AG04449 (cell line): ENCODE measurements around the gene MRM3.
"Not testable (repeated sequence)": the region's sequence is repeated elsewhere in the genome, so short reads cannot be mapped to it uniquely, and the experiment has no call there.

Experiments used
- CTCF ChIA-PET: fragments of 350-600 bp; formaldehyde crosslinking; extraction: SDS; loops from one replicate; lab custom pipeline; 2021; ENCODE audit warnings: antibody characterized with exemption; lab: Yijun Ruan, JAX
- POLR2A ChIA-PET: fragments of 400-600, 350-600 bp; formaldehyde crosslinking; extraction: SDS; loops from one replicate; lab custom pipeline; 2020; ENCODE audit warnings: antibody characterized with exemption, inconsistent platforms; lab: Yijun Ruan, JAX
- DNase-seq: peaks from one replicate; pipeline ENCODE4 v3.0.0-alpha.2; 2010; ENCODE audit warnings: low read depth, low spot score
- H3K4me3 ChIP-seq: 2 replicates; pipeline ENCODE4 v1.5.1; 2011; ENCODE audit warnings: low read depth, mild to moderate bottlenecking, control low read depth, low read length
- TF ChIP-seq, protein P1 (sequence below): IDR thresholded peaks from one replicate; pipeline ENCODE4 v1.5.1; 2011; ENCODE audit warnings: mild to moderate bottlenecking, moderate library complexity, low read length, control low read depth, inconsistent platforms; ENCODE audit not compliant: insufficient read depth; ENCODE audit errors: missing control alignments

MRM3 gene

DNA sequence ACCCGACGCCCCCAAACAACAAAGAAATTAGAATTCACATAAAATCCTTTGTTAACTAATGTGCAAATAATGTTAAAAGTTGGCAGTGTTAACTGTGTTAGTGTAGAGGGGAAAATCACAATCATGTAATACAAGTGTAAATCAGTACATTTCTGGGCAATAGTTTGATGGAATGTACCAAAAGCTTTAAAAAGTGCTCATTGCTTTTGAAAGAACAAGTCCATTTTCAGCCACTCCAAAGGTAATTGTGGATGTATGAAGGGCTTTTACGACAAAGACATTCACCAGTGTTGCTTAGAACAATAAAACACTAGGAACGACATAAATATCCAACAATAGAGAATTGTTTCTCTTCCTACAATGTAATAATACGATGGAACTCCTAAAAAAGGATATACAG lies 9.1 kb upstream of the MRM3 start:
- no peak for DNase-seq
- ChIA-PET CTCF (interaction anchor here (0.8 to 3.2 kb wide), 2 partner anchors 18 to 20 kb away, joined by 4 to 11 read pairs; partner anchors contain the start of gene GEMIN4), POLR2A (no interaction called here)
- TF ChIP-seq, protein P1, sequence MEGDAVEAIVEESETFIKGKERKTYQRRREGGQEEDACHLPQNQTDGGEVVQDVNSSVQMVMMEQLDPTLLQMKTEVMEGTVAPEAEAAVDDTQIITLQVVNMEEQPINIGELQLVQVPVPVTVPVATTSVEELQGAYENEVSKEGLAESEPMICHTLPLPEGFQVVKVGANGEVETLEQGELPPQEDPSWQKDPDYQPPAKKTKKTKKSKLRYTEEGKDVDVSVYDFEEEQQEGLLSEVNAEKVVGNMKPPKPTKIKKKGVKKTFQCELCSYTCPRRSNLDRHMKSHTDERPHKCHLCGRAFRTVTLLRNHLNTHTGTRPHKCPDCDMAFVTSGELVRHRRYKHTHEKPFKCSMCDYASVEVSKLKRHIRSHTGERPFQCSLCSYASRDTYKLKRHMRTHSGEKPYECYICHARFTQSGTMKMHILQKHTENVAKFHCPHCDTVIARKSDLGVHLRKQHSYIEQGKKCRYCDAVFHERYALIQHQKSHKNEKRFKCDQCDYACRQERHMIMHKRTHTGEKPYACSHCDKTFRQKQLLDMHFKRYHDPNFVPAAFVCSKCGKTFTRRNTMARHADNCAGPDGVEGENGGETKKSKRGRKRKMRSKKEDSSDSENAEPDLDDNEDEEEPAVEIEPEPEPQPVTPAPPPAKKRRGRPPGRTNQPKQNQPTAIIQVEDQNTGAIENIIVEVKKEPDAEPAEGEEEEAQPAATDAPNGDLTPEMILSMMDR, result no peak
- H3K4me3 ChIP-seq, result no peak overlapping the region

DNA sequence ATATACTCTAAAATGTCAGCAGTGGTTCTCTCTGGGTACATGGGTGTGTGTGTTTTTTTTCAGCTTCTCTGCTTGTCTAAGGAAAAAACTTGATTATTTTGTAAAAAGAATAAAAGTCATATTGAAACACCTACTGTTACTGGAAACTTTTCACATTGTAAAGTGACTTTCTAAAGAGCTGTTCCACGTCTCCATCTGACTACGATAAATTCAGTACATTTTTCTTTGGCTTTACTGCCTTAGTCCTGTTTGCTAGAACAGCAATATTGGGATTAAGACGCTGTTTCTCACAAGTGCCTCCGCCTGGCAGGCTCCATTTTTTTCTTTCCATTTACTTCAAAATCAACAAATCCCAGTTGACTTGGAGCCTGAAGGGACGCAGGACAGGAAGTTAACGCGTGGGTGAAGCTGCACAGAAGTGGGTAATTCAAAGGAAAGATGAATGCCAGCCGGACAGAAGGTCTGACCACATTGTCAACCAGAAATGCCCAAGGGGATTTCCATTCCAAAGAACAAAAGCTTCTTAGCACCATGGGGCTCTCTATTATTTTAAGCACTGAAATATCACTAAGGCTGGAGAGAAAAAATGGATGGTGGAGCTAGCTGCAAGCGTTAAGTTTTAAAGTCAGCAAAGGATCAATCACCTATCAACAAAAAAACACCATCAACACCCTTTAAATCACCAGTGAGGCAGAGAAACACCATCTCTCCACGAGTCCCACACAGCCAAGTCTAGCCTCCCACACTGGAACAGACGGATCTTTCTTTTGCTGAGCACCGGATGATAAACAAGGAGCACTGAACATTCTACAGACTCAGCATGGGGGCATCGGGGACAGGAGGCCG lies 8.5 kb upstream of the MRM3 start:
- H3K4me3 ChIP-seq, result no peak overlapping the region
- ChIA-PET POLR2A (no interaction called here), CTCF (interaction anchor here (0.8 to 3.2 kb wide), 5 partner anchors 10 to 207 kb away, joined by 3 to 11 read pairs (median 4); partner anchors contain the start of gene GEMIN4)
- TF ChIP-seq, protein P1, result no peak
- DNase-seq, result no peak

DNA sequence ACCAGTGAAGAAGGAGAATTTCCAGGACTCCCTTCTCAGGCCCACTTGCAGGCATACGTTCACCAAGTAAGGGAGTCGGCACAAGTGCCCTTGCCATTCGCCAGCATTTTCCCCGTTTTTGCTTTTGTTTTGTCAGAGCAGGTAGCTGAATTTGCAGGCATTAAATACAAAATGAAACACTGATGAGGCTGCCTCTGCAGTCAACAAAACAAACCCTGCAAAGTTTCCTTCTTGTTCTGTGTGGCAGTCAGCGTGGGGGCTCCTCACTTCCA lies 7.9 kb upstream of the MRM3 start:
- CTCF ChIA-PET, result interaction anchor here (0.9 to 3.2 kb wide), 4 partner anchors 10 to 207 kb away, joined by 3 to 11 read pairs (median 4); partner anchors contain the start of gene GEMIN4
- POLR2A ChIA-PET, result no interaction called here
- DNase-seq, result no peak
- H3K4me3 ChIP-seq, result no peak overlapping the region
- TF ChIP-seq, protein P1, result no peak

DNA sequence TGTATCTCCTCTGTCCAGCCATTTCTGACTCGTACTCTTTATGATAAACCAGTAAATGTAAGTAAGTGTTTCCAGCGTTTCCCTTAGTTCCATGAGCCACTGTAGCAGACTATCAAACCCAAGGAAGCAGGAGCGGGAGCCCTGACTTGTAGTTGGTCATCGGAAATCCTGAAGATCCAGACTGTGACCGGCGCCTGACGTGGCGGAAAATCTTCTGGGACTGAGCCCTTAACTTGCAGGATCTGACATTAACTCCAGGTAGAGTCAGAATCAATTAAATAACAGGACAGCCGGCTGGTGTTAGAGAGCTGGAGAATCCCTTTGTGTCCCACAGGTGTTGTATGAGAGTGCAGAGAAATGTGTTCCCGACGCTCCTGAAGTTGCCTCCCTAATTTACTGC lies 4.1 kb upstream of the MRM3 start:
- no peak for DNase-seq
- POLR2A ChIA-PET, result no interaction called here
- no peak overlapping the region for H3K4me3 ChIP-seq
- TF ChIP-seq, protein P1, result no peak
- CTCF ChIA-PET, result interaction anchor here (1.2 to 7.4 kb wide), 2 partner anchors 25 to 204 kb away, joined by 5 to 102 read pairs; partner anchors contain the start of genes GEMIN4 and NXN

DNA sequence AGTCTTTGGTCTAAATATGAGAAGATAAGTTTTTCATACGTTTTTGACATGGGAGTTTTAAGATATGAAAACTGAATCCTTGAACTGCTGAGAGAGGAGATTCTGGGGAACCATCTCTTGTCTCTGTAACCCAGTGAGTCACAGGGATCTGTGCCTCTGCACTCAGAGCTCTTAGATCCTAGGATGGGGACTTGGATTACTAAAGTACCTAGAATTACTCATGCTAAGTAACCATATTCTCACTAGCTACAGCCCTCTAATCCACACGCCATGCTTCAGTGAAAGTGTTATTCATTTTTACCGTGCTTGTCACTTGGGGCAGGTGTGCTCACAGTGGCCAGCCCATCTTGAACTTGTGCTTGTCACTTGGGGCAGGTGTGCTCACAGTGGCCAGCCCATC lies 2.0 kb downstream of the MRM3 start:
- no peak for DNase-seq
- H3K4me3 ChIP-seq, result no peak overlapping the region
- CTCF ChIA-PET, result interaction anchor here (3.8 to 8.9 kb wide), 2 partner anchors 11 to 198 kb away, joined by 19 to 104 read pairs; partner anchors contain the start of gene NXN
- POLR2A ChIA-PET, result interaction anchor here (0.5 kb wide), 1 partner anchor 189 kb away, joined by 4 read pairs; no protein-coding TSS in a partner anchor
- TF ChIP-seq, protein P1, result no peak

DNA sequence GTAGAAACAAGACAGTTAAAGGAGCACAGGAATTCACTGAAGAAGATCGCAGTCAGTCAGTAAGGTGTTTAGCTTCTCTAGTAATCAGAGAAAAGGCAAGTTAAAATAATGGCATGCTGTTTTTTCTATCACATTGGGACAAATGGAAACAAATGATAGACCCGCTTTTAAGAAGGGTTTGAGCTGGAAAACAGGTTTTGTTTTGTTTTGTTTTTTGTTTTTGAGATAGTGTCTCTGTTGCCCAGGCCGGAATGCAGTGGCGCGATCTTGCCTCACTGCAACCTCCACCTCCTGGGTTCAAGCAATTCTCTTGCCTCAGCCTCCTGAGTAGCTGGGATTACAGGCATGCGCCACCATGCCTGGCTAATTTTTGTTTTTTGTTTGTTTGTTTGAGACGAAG lies 3.7 kb downstream of the MRM3 start:
- ChIA-PET CTCF (interaction anchor here (1.0 to 8.9 kb wide), 3 partner anchors 9 to 211 kb away, joined by 4 to 104 read pairs (median 19); partner anchors contain the start of genes NXN and TIMM22), POLR2A (interaction anchor here (0.6 kb wide), 1 partner anchor 200 kb away, joined by 3 read pairs; no protein-coding TSS in a partner anchor)
- H3K4me3 ChIP-seq, DNase-seq: not testable (repeated sequence)
